NCI-H1417 (cell line): ENCODE measurements around the gene UNC5B.

Experiments used
- DNase-seq, 3 experiments: peaks; one replicate each; lab custom pipeline; 2025; lab: John Stamatoyannopoulos, UW

Gene UNC5B

GRCh38 chr10:71299071-71299785 is 86.9 kb downstream of the UNC5B start:
- no peak for DNase-seq

- no peak for DNase-seq
Observed at GRCh38 chr10:71300555-71301370, 88.4 kb downstream of the UNC5B start.

GRCh38 chr10:71301371-71301916 is 89.1 kb downstream of the UNC5B start:
- DNase-seq = no peak

- no peak for DNase-seq
Observed at GRCh38 chr10:71302451-71302850, 90.1 kb downstream of the UNC5B start.

GRCh38 chr10:71302874-71303568 is 90.7 kb downstream of the UNC5B start:
- peak; percentile 13 to 45 (median 16) for DNase-seq

- no peak for DNase-seq
Observed at GRCh38 chr10:71303569-71303907, 91.2 kb downstream of the UNC5B start.

GRCh38 chr10:71304914-71305313 is 92.5 kb downstream of the UNC5B start:
- no peak for DNase-seq

- DNase-seq = no peak
Observed at GRCh38 chr10:71306979-71307378, 94.6 kb downstream of the UNC5B start.

- no peak for DNase-seq
Observed at GRCh38 chr10:71307469-71308085, 95.2 kb downstream of the UNC5B start.

GRCh38 chr10:71308244-71308643 is 95.9 kb downstream of the UNC5B start:
- DNase-seq = no peak

- no peak for DNase-seq
Observed at GRCh38 chr10:71308985-71309384, 96.6 kb downstream of the UNC5B start.

- no peak for DNase-seq
Observed at GRCh38 chr10:71309919-71310318, 97.5 kb downstream of the UNC5B start.

GRCh38 chr10:71312220-71312619 is 99.8 kb downstream of the UNC5B start:
- DNase-seq = no peak

- no peak for DNase-seq
Observed at GRCh38 chr10:71312811-71313789, 100.7 kb downstream of the UNC5B start.

- DNase-seq = peak; percentile 12 to 52 (median 28)
Observed at GRCh38 chr10:71314028-71314693, 101.8 kb downstream of the UNC5B start.

- no peak for DNase-seq
Observed at GRCh38 chr10:71314694-71315225, 102.4 kb downstream of the UNC5B start.

GRCh38 chr10:71316056-71316785 is 103.9 kb downstream of the UNC5B start:
- no peak for DNase-seq

GRCh38 chr10:71316786-71317160 is 104.4 kb downstream of the UNC5B start:
- no peak for DNase-seq

GRCh38 chr10:71317739-71318138 is 105.4 kb downstream of the UNC5B start:
- no peak for DNase-seq
